SK-N-SH (cell line): Measurements from ENCODE around the gene ADAP1.

Experiments
- CTCF ChIP-seq: fragments of 200-600 bp; sonication (generic); IDR thresholded peaks from 2 replicates; pipeline ENCODE4 v1.6.1; 2017; ENCODE audit warnings: antibody characterized with exemption, mild to moderate bottlenecking, moderate library complexity
- EP300 ChIP-seq, 2 experiments: IDR thresholded peaks; 2 replicates each; pipeline versions ENCODE4 v1.4.0 to v1.6.1; 2012; ENCODE audit warnings: borderline replicate concordance in 1 of 2, low read depth in 1 of 2, low read length in 1 of 2
- GATA2 ChIP-seq: sonication (generic); formaldehyde crosslinking; IDR thresholded peaks from 2 replicates; pipeline ENCODE4 v1.5.0; 2020; ENCODE audit warnings: mild to moderate bottlenecking, missing genetic modification reagents
- IRF3 ChIP-seq: fragments of 150-350 bp; IDR thresholded peaks from 2 replicates; pipeline ENCODE4 v1.6.1; 2016; ENCODE audit warnings: mild to moderate bottlenecking, low read depth, low read length
- MAX ChIP-seq: IDR thresholded peaks from 2 replicates; pipeline ENCODE4 v1.4.0; 2012; ENCODE audit warnings: low read depth
- PBX3 ChIP-seq: IDR thresholded peaks from 2 replicates; pipeline ENCODE4; 2012
- REST ChIP-seq: IDR thresholded peaks from 2 replicates; pipeline ENCODE4 v1.6.1; 2012; ENCODE audit warnings: mild to moderate bottlenecking, low read depth, low read length, moderate library complexity
- TAF1 ChIP-seq: IDR thresholded peaks from 2 replicates; pipeline ENCODE4 v1.6.1; 2012; ENCODE audit warnings: low read depth, mild to moderate bottlenecking, low read length, moderate library complexity, borderline replicate concordance
- TCF12 ChIP-seq: IDR thresholded peaks from 2 replicates; pipeline ENCODE4 v1.4.0; 2012

- TF ChIP-seq TCF12 (no peak), REST (no peak), CTCF (no peak), GATA2 (CRISPR knock-in tag) (no peak), MAX (no peak), EP300 (IDR thresholded peaks at IDR 0.05; ENCODE audit: borderline replicate concordance in 1 of 2, low read depth in 1 of 2, low read length in 1 of 2) (no peak), IRF3 (no peak), PBX3 (no peak), TAF1 (no peak)
These were observed 95.0 kb downstream of the ADAP1 start for GRCh38 chr7:859359-860030.
